DND-41 (cell line): Measurements from ENCODE around the gene ANKLE2.

Experiments used
- ATAC-seq: fragments of 200-7000 bp; cut with Tn5 transposase; 3 replicates; pipeline ENCODE4 v1.9.1; 2021; ENCODE audit warnings: low read depth; ENCODE audit not compliant: insufficient read depth
- DNase-seq: peaks from one replicate; pipeline ENCODE4 v3.0.0-alpha.2; 2020
- H2AFZ ChIP-seq: 2 replicates; pipeline ENCODE4 v1.6.0; 2012; ENCODE audit warnings: low read depth, low read length
- H3K27ac ChIP-seq: 2 replicates; pipeline ENCODE4 v1.5.1; 2012; ENCODE audit warnings: low read length, inconsistent platforms
- H3K27me3 ChIP-seq: fragments of 200-600 bp; sonication (generic); 2 replicates; pipeline ENCODE4 v1.6.0; 2012; ENCODE audit warnings: low read length, mild to moderate bottlenecking, inconsistent platforms; ENCODE audit not compliant: insufficient read depth, poor library complexity
- H3K36me3 ChIP-seq: 2 replicates; pipeline ENCODE4 v1.5.1; 2012; ENCODE audit warnings: low read length, inconsistent platforms; ENCODE audit not compliant: insufficient read depth
- H3K4me1 ChIP-seq: 2 replicates; pipeline ENCODE4 v1.5.1; 2012; ENCODE audit warnings: mild to moderate bottlenecking, low read length; ENCODE audit not compliant: insufficient read depth
- H3K4me2 ChIP-seq: 2 replicates; pipeline ENCODE4 v1.6.0; 2012; ENCODE audit warnings: mild to moderate bottlenecking, moderate library complexity, low read length, inconsistent platforms; ENCODE audit not compliant: insufficient read depth
- H3K4me3 ChIP-seq, 2 experiments: fragments of 200-600 bp in 1 of 2; shearing (Covaris generic) in 1 of 2; 2 replicates each; pipeline ENCODE4 v1.5.1; 2012 to 2016; ENCODE audit warnings: inconsistent platforms in 2 of 2, low read length in 2 of 2, mild to moderate bottlenecking in 2 of 2, low read depth in 1 of 2, moderate library complexity in 1 of 2
- H3K79me2 ChIP-seq: 2 replicates; pipeline ENCODE4 v1.6.0; 2012; ENCODE audit warnings: low read length, inconsistent platforms; ENCODE audit not compliant: insufficient read depth
- H3K9ac ChIP-seq: 2 replicates; pipeline ENCODE4 v1.6.0; 2012; ENCODE audit warnings: low read depth, mild to moderate bottlenecking, inconsistent platforms, low read length, moderate library complexity
- H3K9me3 ChIP-seq: 2 replicates; pipeline ENCODE4 v1.5.1; 2012; ENCODE audit warnings: low read length, moderate library complexity, mild to moderate bottlenecking, inconsistent platforms; ENCODE audit not compliant: insufficient read depth, severe bottlenecking
- H4K20me1 ChIP-seq: 2 replicates; pipeline ENCODE4 v1.6.0; 2012; ENCODE audit warnings: low read length; ENCODE audit not compliant: insufficient read depth
- CTCF ChIP-seq: IDR thresholded peaks from 2 replicates; pipeline ENCODE4 v1.5.1; 2012; ENCODE audit warnings: borderline replicate concordance, low read length, moderate library complexity, mild to moderate bottlenecking; ENCODE audit not compliant: poor library complexity, severe bottlenecking; ENCODE audit errors: extremely low read depth
- EZH2 ChIP-seq: IDR thresholded peaks from 3 replicates; pipeline ENCODE4 v1.6.1; 2012; ENCODE audit warnings: borderline replicate concordance, low read depth, mild to moderate bottlenecking, moderate library complexity, low read length, inconsistent platforms; ENCODE audit not compliant: severe bottlenecking

Gene ANKLE2

GRCh38 chr12:132736913-132737312 is 24.7 kb downstream of the ANKLE2 start:
- ATAC-seq (peak; percentile 32; the same call in 1 of the 3 replicates), DNase-seq (no peak)
- Histone ChIP-seq H3K27me3 (no peaks in the 10 kb centered on the region), H4K20me1 (peaks cover 39% of the 10 kb centered on the region; the same call in 1 of the 2 replicates), H3K27ac (no peak overlapping the region), H3K9ac (no peak overlapping the region), H3K4me3 (no peak overlapping the region), H3K4me1 (no peaks in the 10 kb centered on the region), H3K9me3 (no peaks in the 10 kb centered on the region), H2AFZ (no peak overlapping the region), H3K79me2 (peaks cover 14% of the 10 kb centered on the region; the same call in 1 of the 2 replicates), H3K36me3 (peaks cover 95% of the 10 kb centered on the region), H3K4me2 (no peak overlapping the region)
- TF ChIP-seq EZH2 = no peak
- TF ChIP-seq CTCF = no peak

- no peaks in the 10 kb centered on the region for H3K4me1 ChIP-seq
- H3K4me3 ChIP-seq = no peak overlapping the region
- no peak overlapping the region for H3K27ac ChIP-seq
- H3K36me3 ChIP-seq = peaks cover 95% of the 10 kb centered on the region
- DNase-seq (no peak), ATAC-seq (no peak)
- peaks cover 14% of the 10 kb centered on the region; the same call in 1 of the 2 replicates for H3K79me2 ChIP-seq
- H3K9ac ChIP-seq = no peak overlapping the region
- no peaks in the 10 kb centered on the region for H3K27me3 ChIP-seq
- no peaks in the 10 kb centered on the region for H3K9me3 ChIP-seq
- H2AFZ ChIP-seq = no peak overlapping the region
- no peak overlapping the region for H3K4me2 ChIP-seq
- H4K20me1 ChIP-seq = peaks cover 39% of the 10 kb centered on the region; the same call in 1 of the 2 replicates
- TF ChIP-seq EZH2 (no peak), CTCF (no peak)
Measured at GRCh38 chr12:132736378-132736777, 25.3 kb downstream of the ANKLE2 start.

- Histone ChIP-seq H2AFZ (no peak overlapping the region), H3K9ac (no peak overlapping the region), H3K27me3 (no peaks in the 10 kb centered on the region), H3K4me2 (no peak overlapping the region), H3K27ac (no peak overlapping the region), H3K36me3 (peaks cover 95% of the 10 kb centered on the region), H3K79me2 (peaks cover 8% of the 10 kb centered on the region; the same call in 1 of the 2 replicates), H4K20me1 (peaks cover 35% of the 10 kb centered on the region; the same call in 1 of the 2 replicates), H3K4me1 (no peaks in the 10 kb centered on the region), H3K4me3 (no peak overlapping the region), H3K9me3 (no peaks in the 10 kb centered on the region)
- DNase-seq (no peak), ATAC-seq (no peak)
- TF ChIP-seq CTCF = no peak
- TF ChIP-seq EZH2 = no peak
Measured at GRCh38 chr12:132735496-132735895, 26.1 kb downstream of the ANKLE2 start.

GRCh38 chr12:132734206-132734605 is 27.4 kb downstream of the ANKLE2 start:
- no peak for ATAC-seq
- Histone ChIP-seq H3K9me3 (no peaks in the 10 kb centered on the region), H4K20me1 (peaks cover 33% of the 10 kb centered on the region; the same call in 1 of the 2 replicates), H3K36me3 (peaks cover 93% of the 10 kb centered on the region), H3K27ac (no peak overlapping the region), H2AFZ (no peak overlapping the region), H3K79me2 (peaks cover under 1% of the 10 kb centered on the region; the same call in 1 of the 2 replicates), H3K9ac (no peak overlapping the region), H3K4me1 (no peaks in the 10 kb centered on the region), H3K4me3 (no peak overlapping the region), H3K4me2 (no peak overlapping the region), H3K27me3 (no peaks in the 10 kb centered on the region)
- TF ChIP-seq EZH2 (no peak), CTCF (no peak)
- no peak for DNase-seq
